ENCODE measurements around the gene HOXC4.

Gene HOXC4

DNA sequence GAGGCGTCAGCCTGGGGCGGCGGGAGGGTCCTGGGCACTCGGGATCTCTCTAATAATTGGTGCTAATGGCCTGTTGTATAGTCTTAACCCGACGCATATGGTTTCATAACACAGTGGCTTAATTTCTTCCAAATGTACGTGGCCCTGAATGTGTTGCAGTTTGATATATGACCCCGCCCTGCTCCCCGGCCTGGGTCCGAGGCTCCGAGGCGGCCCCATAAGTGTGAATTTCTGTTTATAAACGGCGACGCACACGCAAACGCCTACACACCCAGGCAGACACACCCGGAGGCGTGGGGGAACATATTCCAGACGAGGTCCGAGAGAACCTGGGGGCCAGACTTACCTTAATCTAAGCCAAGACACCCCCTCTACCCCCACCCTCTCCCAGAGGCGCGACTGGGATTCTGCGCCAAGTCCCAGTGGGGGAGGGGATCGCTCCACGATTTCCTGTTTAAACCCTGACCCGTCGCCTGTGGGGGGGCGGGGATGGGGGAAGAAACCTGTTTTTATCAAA, 35.1 kb upstream of the HOXC4 start (continued):
- TF ChIP-seq ZSCAN5A (tag by site-specific recombination; IDR thresholded peaks at IDR 0.05), result no peak
- TF ChIP-seq KLF9 (tag by site-specific recombination; IDR thresholded peaks at IDR 0.05; ENCODE audit: low read depth), result no peak
- TF ChIP-seq SP7 (tag by site-specific recombination; IDR thresholded peaks at IDR 0.05), result no peak
- no peak for TF ChIP-seq ZNF610 (tag by site-specific recombination; IDR thresholded peaks at IDR 0.05; ENCODE audit: borderline replicate concordance)
- peak; percentile 83 for TF ChIP-seq PRDM6 (tag by site-specific recombination; IDR thresholded peaks at IDR 0.05)
- TF ChIP-seq, protein P1, sequence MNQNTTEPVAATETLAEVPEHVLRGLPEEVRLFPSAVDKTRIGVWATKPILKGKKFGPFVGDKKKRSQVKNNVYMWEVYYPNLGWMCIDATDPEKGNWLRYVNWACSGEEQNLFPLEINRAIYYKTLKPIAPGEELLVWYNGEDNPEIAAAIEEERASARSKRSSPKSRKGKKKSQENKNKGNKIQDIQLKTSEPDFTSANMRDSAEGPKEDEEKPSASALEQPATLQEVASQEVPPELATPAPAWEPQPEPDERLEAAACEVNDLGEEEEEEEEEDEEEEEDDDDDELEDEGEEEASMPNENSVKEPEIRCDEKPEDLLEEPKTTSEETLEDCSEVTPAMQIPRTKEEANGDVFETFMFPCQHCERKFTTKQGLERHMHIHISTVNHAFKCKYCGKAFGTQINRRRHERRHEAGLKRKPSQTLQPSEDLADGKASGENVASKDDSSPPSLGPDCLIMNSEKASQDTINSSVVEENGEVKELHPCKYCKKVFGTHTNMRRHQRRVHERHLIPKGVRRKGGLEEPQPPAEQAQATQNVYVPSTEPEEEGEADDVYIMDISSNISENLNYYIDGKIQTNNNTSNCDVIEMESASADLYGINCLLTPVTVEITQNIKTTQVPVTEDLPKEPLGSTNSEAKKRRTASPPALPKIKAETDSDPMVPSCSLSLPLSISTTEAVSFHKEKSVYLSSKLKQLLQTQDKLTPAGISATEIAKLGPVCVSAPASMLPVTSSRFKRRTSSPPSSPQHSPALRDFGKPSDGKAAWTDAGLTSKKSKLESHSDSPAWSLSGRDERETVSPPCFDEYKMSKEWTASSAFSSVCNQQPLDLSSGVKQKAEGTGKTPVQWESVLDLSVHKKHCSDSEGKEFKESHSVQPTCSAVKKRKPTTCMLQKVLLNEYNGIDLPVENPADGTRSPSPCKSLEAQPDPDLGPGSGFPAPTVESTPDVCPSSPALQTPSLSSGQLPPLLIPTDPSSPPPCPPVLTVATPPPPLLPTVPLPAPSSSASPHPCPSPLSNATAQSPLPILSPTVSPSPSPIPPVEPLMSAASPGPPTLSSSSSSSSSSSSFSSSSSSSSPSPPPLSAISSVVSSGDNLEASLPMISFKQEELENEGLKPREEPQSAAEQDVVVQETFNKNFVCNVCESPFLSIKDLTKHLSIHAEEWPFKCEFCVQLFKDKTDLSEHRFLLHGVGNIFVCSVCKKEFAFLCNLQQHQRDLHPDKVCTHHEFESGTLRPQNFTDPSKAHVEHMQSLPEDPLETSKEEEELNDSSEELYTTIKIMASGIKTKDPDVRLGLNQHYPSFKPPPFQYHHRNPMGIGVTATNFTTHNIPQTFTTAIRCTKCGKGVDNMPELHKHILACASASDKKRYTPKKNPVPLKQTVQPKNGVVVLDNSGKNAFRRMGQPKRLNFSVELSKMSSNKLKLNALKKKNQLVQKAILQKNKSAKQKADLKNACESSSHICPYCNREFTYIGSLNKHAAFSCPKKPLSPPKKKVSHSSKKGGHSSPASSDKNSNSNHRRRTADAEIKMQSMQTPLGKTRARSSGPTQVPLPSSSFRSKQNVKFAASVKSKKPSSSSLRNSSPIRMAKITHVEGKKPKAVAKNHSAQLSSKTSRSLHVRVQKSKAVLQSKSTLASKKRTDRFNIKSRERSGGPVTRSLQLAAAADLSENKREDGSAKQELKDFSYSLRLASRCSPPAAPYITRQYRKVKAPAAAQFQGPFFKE (tag by site-specific recombination; IDR thresholded peaks at IDR 0.05; ENCODE audit: borderline replicate concordance), result no peak
- TF ChIP-seq REPIN1 (tag by site-specific recombination; IDR thresholded peaks at IDR 0.05; ENCODE audit: low read depth), result no peak
- TF ChIP-seq ZNF138 (tag by site-specific recombination; IDR thresholded peaks at IDR 0.05; ENCODE audit: borderline replicate concordance), result no peak
- TF ChIP-seq ZNF423 (tag by site-specific recombination; IDR thresholded peaks at IDR 0.05), result 0 out of 2 replicates have a peak, but pooled peaks have one; percentile 19
- TF ChIP-seq ZNF658 (tag by site-specific recombination; IDR thresholded peaks at IDR 0.05), result no peak
- peak; percentile 96 for TF ChIP-seq IKZF3 (tag by site-specific recombination; IDR thresholded peaks at IDR 0.05)
- TF ChIP-seq ZNF501 (tag by site-specific recombination; IDR thresholded peaks at IDR 0.05), result peak; percentile 14; the same call in 1 of the 2 replicates
- no peak for TF ChIP-seq ZFP41 (tag by site-specific recombination; IDR thresholded peaks at IDR 0.05; ENCODE audit: borderline replicate concordance)
- TF ChIP-seq BCL11B (tag by site-specific recombination; IDR thresholded peaks at IDR 0.05; ENCODE audit: low read depth), result peak; percentile 22; the same call in 1 of the 2 replicates
- TF ChIP-seq MZF1 (tag by site-specific recombination; IDR thresholded peaks at IDR 0.05; ENCODE audit: borderline replicate concordance), result no peak
- TF ChIP-seq ZFP69B (tag by site-specific recombination; IDR thresholded peaks at IDR 0.05), result peak; percentile 68
- no peak for TF ChIP-seq ZNF223 (tag by site-specific recombination; IDR thresholded peaks at IDR 0.05)
- TF ChIP-seq GLIS2 (tag by site-specific recombination; IDR thresholded peaks at IDR 0.05), result no peak
- TF ChIP-seq ZNF792 (tag by site-specific recombination; IDR thresholded peaks at IDR 0.05), result no peak
- no peak for TF ChIP-seq PRDM10 (tag by site-specific recombination; IDR thresholded peaks at IDR 0.05)
- TF ChIP-seq, protein P2, sequence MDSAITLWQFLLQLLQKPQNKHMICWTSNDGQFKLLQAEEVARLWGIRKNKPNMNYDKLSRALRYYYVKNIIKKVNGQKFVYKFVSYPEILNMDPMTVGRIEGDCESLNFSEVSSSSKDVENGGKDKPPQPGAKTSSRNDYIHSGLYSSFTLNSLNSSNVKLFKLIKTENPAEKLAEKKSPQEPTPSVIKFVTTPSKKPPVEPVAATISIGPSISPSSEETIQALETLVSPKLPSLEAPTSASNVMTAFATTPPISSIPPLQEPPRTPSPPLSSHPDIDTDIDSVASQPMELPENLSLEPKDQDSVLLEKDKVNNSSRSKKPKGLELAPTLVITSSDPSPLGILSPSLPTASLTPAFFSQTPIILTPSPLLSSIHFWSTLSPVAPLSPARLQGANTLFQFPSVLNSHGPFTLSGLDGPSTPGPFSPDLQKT (IDR thresholded peaks at IDR 0.05; ENCODE audit: borderline replicate concordance, low read depth, low read length), result no peak
- no peak for TF ChIP-seq ZNF791 (tag by site-specific recombination; IDR thresholded peaks at IDR 0.05)
- TF ChIP-seq ZNF302 (tag by site-specific recombination; IDR thresholded peaks at IDR 0.05; ENCODE audit: low read depth), result no peak
- TF ChIP-seq ZNF626 (tag by site-specific recombination; IDR thresholded peaks at IDR 0.05), result no peak
- TF ChIP-seq ZNF214 (tag by site-specific recombination; IDR thresholded peaks at IDR 0.05; ENCODE audit: borderline replicate concordance), result no peak
- TF ChIP-seq ZNF239 (tag by site-specific recombination; IDR thresholded peaks at IDR 0.05), result no peak

Measured in HEK293 (cell line).